GM12878 (cell line): Measurements from ENCODE around the gene LIN54. TPM values are rescaled to one million over a fixed set of nuclear protein-coding genes. Genes with fewer than 3 reads are reported as not detected.

ENCODE experiments used
- ATF7 ChIP-seq: fragments of 450-650 bp; IDR thresholded peaks from 2 replicates; pipeline ENCODE4 v1.6.1; 2016; ENCODE audit warnings: low read depth, mild to moderate bottlenecking
- FOXM1 ChIP-seq: IDR thresholded peaks from 2 replicates; pipeline ENCODE4 v1.6.1; 2012; ENCODE audit warnings: low read depth, mild to moderate bottlenecking, inconsistent platforms, low read length, moderate library complexity
- MTA3 ChIP-seq: IDR thresholded peaks from 2 replicates; pipeline ENCODE4 v1.6.1; 2012; ENCODE audit warnings: low read length, inconsistent platforms, borderline replicate concordance
- PAX8 ChIP-seq: fragments of 450-650 bp; IDR thresholded peaks from 2 replicates; pipeline ENCODE4 v1.6.1; 2017; ENCODE audit warnings: mild to moderate bottlenecking, moderate library complexity
- POLR2AphosphoS2 ChIP-seq: IDR thresholded peaks from 2 replicates; pipeline ENCODE4 v1.6.1; 2011; ENCODE audit warnings: low read depth, mild to moderate bottlenecking, low read length, improper control_type of control experiment, moderate library complexity
- TCF3 ChIP-seq: IDR thresholded peaks from 2 replicates; pipeline ENCODE4 v1.6.1; 2012; ENCODE audit warnings: low read depth, mild to moderate bottlenecking, low read length, borderline replicate concordance; ENCODE audit not compliant: insufficient read depth
- TCF7 ChIP-seq: IDR thresholded peaks from 2 replicates; pipeline ENCODE4 v1.6.1; 2014; ENCODE audit warnings: antibody characterized with exemption, borderline replicate concordance
- ZBTB11 ChIP-seq: fragments of 450-650 bp; formaldehyde crosslinking; IDR thresholded peaks from 2 replicates; pipeline ENCODE4 v1.5.0; 2022; ENCODE audit warnings: mild to moderate bottlenecking, missing genetic modification characterization
- ZNF24 ChIP-seq: fragments of 450-650 bp; IDR thresholded peaks from 2 replicates; pipeline ENCODE4 v1.6.1; 2017; ENCODE audit warnings: antibody characterized with exemption, mild to moderate bottlenecking
- ZNF274 ChIP-seq: IDR thresholded peaks from one replicate; pipeline ENCODE4 v1.8.0; 2011; ENCODE audit not compliant: insufficient read length, insufficient read depth
- ZNF622 ChIP-seq: fragments of 450-650 bp; IDR thresholded peaks from 2 replicates; pipeline ENCODE4 v1.6.1; 2017; ENCODE audit warnings: mild to moderate bottlenecking, inconsistent platforms
- polyA plus RNA-seq, 11 experiments: library from polyadenylated mRNA; depleted of rRNA in 4 of 11; unstranded in 6 of 11; stranded (reverse) in 5 of 11; fragments of >200 nt; fragmentation: Nextera tagmentation in 4 of 11; fragmentation: Illumina TruSeq in 1 of 11; extraction: Ambion mirVana in 4 of 11; extraction: Trizol in 1 of 11; gene quantifications; 1 replicate in 1 of 11; 2 replicates in 10 of 11; pipeline versions ENCODE4 v1.2.1 to v1.2.3, GENCODE V29; 2011 to 2016; ENCODE audit warnings: inconsistent platforms in 2 of 11, missing spikeins in 2 of 11, low read depth in 1 of 11
- total RNA-seq, 4 experiments: library from RNA; depleted of rRNA in 3 of 4; stranded (reverse); fragments of >200 nt in 3 of 4; fragmentation: Illumina TruSeq in 1 of 4; extraction: Trizol in 1 of 4; gene quantifications; 2 replicates each; pipeline versions ENCODE4 v1.2.1 to v1.2.3, GENCODE V29; 2013 to 2021
- TF ChIP-seq, protein P1 (sequence below): fragments of 450-650 bp; IDR thresholded peaks from 2 replicates; pipeline ENCODE4 v1.6.1; 2017; ENCODE audit warnings: mild to moderate bottlenecking, low read depth, inconsistent platforms; ENCODE audit not compliant: poor library complexity, severe bottlenecking

Gene LIN54
- total and polyA plus RNA-seq, 10 of the 15 experiments (the other 5 are each of a cell fraction or from before 2014, with no cell fraction given) = 1.5 to 20.4 (median 12.2) TPM

DNA sequence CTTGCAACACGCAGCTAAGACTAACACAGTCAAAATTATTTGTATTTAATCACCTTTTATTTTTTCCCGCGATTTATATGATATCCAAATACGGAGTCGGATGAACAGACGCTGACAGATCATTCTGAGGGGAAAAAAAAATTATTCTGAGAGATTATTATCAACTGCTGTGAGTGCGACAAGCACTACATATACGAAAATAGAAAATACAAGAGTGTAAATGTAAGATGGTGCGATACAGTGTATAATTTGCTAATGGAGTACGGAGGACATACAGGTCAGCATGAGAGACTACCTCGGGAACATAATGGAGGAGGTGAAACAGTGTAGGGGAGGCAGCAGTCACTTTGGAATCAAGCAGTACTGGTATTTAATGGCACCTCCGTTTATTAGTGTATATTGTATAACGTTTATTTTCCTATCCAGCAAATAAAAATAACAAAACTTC is 2.8 kb upstream of the LIN54 start (continued):
- no peak for TF ChIP-seq ZBTB11 (CRISPR knock-in tag)
- no peak for TF ChIP-seq TCF3
- TF ChIP-seq ZNF24 = no peak
- TF ChIP-seq ZNF622 = no peak
- no peak for TF ChIP-seq TCF7
- 0 out of 2 replicates have a peak, but pooled peaks have one; percentile 47 for TF ChIP-seq FOXM1
- TF ChIP-seq, protein P1, sequence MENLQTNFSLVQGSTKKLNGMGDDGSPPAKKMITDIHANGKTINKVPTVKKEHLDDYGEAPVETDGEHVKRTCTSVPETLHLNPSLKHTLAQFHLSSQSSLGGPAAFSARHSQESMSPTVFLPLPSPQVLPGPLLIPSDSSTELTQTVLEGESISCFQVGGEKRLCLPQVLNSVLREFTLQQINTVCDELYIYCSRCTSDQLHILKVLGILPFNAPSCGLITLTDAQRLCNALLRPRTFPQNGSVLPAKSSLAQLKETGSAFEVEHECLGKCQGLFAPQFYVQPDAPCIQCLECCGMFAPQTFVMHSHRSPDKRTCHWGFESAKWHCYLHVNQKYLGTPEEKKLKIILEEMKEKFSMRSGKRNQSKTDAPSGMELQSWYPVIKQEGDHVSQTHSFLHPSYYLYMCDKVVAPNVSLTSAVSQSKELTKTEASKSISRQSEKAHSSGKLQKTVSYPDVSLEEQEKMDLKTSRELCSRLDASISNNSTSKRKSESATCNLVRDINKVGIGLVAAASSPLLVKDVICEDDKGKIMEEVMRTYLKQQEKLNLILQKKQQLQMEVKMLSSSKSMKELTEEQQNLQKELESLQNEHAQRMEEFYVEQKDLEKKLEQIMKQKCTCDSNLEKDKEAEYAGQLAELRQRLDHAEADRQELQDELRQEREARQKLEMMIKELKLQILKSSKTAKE = peak; percentile 47
- no peak for TF ChIP-seq PAX8
- TF ChIP-seq POLR2AphosphoS2 = no peak
- no peak; the same call in 1 of the 2 replicates for TF ChIP-seq MTA3
- no peak for TF ChIP-seq ZNF274
- no peak for TF ChIP-seq ATF7
